DMS 273 treated with DMSO at 0.1 percent for 48 hours (cell line): ENCODE data around the gene CKS1B.

Experiments used
- DNase-seq: peaks from one replicate; lab custom pipeline; 2025; lab: John Stamatoyannopoulos, UW

Gene CKS1B

GRCh38 chr1:154987326-154987725 is 12.8 kb downstream of the CKS1B start:
- no peak for DNase-seq

- no peak for DNase-seq
These were observed 13.8 kb downstream of the CKS1B start for GRCh38 chr1:154988058-154988954.

- no peak for DNase-seq
These were observed 14.8 kb downstream of the CKS1B start for GRCh38 chr1:154989195-154989860.

DNA sequence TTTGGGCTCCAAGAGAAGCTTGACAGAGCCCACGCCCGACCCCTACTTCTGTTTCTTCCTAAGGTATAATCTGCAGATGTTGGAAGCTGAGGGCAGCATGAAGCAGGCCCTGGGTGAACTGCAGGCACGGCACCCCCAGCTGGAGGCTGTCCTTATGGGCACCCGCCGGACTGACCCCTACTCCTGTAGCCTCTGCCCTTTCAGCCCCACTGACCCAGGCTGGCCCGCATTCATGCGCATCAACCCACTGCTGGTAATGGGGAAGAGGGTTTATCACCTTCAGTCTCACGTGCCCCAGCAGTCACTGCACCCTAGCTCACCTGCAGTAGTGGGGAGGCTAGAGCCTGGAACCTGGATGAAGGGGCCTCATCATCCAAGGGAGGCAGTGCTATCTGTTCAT is 15.8 kb downstream of the CKS1B start:
- no peak for DNase-seq

DNA sequence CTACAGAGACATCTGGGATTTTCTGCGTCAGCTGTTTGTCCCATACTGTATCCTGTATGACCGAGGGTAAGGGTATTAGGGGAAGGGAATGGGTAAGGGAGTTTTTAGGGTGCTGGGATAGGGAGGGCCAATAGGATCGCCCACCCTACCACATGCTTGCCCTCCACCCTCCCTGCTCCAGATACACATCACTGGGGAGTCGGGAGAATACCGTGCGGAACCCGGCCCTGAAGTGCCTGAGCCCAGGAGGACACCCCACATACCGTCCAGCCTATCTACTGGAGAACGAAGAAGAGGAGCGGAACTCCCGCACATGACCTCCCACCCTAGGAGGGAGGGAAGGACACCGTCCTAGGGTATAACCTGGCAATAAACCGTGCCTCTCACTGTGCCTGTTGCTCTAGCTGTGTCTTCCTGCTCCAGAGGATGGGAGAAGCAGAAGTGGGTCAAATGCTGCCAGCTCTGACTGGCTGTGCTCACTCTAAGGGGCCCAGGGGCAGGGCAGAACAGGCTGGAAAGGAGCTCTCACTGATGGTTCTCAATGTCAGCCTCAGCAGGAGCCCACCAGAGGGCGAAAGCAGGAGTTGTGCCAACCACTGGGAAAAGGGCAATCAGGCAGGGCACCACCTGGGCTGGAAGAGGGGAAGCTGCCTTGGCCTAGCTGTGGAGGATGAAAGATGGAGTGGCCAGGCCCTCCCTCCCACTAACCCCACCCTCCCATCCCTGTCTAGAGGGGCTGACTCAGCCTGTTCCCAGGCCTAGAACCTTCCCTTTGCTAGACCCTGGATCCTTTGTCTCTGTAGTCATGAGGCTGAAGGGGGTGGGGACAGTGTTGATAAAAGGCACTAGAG is 18.5 kb downstream of the CKS1B start:
- DNase-seq: peak; percentile 28

- no peak for DNase-seq
These were observed 19.2 kb downstream of the CKS1B start, which contains the start of gene LENEP for GRCh38 chr1:154993572-154994268. LENEP (plus strand) TSS chr1:154993586; CDS start chr1:154993608, 22 bp downstream.

DNA sequence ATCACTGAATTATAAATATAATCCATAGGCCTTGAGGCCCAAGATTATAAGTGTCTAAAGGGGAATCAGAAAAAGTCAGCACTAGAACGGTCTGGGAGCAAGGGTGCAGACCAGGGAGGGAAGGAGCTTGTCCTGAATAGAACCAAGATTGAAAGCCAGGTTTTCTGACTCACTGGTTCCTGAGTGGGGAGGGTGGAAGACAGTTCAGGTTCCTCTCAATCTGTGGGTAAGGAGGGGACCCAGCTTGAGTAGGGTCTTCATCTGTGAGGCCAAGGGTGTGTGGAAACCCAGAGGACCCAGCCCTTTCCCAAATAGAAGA is 19.7 kb downstream of the CKS1B start:
- DNase-seq: no peak

DNA sequence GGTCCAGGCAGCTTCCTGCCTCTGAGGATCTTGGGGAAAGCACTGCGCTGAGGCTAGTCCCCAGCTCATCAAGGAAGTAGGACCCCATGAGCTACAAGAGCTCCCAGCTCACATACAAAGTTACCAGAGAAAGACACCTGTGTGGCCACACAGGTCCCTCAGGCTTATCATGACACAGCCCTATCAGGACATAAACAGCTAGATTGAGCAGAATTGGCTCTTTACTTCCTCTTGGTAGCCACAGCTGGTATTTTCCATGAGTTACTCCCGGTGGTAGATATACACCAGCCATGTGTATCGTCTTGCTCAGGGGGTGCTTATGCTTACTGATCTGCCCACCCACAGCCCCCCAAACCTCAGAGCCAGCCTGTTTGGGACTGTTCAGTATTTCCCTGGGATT is 20.1 kb downstream of the CKS1B start:
- DNase-seq: no peak

DNA sequence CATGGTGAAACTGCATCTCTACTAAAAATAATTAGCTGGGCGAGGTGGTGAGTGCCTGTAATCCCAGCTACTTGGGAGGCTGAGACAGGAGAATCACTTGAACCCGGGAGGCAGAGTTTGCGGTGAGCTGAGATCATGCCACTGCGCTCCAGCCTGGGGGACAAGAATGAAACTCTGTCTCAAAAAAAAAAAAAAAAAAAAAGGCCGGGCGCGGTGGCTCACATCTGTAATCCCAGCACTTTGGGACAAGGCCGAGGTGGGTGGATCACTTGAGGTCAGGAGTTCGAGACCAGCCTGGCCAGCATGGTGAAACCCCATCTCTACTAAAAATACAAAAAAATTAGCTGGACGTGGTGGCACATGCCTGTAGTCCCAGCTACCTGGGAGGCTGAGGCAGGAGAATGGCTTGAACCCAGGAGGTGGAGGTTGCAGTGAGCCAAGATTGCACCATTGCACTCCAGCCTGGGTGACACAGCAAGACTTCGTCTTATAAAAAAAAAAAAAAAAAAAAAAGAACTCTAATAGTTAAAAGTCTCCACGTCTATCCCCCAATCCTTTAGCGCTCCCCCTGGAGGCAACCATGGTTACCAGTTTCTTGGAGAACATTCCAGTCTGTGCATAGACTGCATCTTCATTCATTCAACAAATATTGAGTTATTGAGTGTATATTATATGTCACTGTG is 21.0 kb downstream of the CKS1B start:
- peak; percentile 28 for DNase-seq

DNA sequence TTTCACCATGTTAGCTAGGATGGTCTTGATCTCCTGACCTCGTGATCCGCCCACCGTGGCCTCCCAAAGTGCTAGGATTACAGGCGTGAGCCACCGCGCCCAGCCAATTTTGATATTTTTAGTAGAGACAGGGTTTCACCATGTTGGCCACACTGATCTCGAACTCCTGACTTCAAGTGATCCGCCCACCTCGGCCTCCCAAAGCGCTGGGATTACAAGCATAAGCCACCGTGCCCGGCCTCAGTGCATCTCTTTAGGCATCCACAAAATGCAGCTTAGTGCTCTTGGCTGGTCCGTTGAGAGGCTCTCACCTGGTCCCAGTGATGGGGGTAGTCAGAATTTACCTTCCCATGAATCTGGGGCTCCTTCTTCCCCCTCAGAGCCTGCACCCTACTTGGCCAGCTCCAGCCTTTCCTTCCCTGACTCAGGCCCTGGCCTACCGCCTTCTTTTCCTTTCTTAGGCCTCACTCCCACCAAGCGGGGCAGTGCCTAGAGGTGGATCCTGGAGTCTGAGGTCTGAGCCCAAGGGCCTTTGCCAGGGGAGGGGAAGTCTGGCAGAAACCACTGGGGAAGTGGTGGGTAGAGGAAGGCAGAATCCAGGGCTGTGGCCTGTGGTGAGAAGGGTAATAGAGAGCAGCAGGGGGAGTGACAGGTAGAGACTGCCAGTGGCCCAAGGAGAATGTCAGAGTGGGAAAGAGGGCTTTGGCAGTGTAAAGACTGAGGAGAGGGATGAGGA is 22.7 kb downstream of the CKS1B start:
- DNase-seq: no peak

DNA sequence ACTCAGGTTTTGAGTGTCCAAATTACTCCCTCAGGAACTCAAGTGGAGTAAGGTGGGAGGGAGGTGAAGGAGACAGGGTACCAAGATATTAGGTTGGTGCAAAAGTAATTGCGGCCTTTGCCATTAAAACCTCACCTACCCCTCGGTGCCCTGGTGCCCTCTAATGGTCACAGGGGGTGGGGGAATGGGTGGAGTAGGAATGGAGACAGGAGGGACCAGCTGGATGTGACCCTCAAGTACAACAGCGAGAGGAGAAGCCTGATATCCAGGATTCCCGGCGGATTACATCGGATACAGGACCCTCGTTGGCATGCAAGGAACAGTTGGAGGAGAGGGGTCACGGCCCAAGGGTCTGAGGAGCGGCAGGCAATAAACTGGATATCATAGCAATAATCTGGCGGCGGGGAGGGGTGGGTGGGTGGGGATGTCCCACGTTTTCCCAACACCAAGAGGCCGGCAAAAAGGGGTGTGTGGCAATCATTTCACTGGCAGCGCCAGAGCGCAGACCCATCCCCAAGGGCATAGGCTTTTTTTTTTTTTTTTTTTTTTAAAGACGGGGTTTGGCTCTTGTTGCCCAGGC is 23.8 kb downstream of the CKS1B start:
- no peak for DNase-seq

DNA sequence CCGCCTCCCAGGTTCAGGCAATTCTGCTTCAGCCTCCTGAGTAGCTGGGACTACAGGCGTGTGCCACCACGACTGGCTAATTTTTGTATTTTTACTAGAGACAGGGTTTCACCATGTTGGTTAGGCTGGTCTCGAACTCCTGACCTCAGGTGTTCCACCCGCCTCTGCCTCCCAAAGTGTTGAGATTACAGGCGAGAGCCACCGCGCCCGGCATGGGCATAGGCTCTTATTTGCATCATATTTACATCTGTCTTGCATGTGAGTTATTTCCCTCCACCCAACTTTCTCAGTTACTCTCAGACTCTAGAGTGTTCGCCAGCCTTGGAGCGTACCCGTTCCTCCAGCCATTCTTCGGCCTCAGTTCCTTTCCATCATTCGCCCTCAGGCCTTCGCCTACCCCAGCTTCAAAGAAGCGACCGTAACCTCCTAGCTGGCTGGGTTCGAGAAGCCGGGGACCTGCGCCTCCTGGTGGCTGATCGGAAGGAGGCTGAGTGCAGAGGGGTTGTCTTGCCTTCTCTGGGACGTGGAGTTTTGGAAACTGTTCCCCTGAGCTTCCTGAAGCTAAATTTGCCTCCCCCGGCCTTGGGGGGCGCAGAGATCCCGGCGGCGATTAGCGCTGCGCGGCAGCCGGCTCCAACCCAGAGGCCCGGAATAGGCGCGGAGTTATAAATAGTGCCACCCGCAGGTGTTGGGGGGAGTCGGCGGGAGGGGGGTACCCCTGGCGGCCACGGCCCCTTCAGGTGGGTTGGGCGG is 24.5 kb downstream of the CKS1B start:
- peak; percentile 27 for DNase-seq

DNA sequence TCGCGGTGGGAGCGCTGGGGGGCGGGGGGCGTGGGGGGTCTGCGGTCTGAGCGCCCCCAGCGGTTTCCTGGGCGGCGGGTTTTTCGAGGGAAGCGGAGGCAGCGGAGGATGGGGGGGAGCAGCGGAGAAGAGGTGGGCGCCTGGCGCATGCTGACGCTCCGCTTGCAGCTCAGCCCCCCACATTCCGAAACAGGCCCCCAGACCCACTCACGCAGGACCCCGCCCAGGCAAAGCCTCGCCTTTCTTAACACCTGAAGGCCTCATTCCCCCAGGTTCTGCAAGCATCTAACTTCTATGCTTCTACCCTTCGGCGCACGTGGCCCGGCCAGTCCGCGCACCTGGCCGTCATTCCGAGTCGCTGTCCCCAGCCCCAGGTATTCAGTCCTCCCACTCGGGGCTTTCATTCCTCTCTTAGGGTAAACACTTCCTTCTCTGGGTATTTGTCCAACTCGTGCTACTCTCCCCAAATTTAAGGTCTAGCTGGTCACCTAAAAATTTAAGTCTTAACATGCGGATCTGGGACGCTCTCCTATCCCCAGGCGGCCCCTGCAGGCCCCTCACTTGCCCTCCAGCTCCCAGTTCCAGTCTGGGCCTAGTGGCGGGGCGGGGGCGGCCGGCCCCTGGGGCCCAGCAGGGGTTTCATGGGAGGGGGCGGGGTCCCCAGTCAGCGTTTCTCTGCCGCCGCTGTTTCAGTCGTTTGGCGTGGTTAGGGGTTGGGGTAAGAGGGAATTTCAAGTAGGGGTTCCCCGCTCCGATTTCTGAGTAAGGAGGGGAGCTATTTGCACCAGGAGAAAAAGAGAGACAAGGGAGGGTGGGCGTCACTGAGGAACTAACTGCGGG is 25.3 kb downstream of the CKS1B start:
- no peak for DNase-seq

DNA sequence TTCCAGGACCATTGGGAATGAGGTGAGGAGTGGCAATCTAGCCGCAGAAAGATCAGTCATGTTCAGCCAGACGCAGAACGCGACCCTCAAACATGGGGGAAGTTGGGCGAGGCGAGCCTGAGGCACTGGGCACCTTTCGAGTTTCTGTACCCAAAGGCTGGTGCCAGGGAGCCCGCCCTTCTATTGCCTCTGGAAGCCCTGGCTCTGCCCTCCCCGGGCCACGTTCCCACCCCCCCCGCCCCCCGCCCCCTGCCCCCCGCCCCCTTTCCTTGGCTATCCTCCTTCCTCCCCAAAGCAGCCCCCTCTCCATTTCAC is 25.9 kb downstream of the CKS1B start:
- no peak for DNase-seq

DNA sequence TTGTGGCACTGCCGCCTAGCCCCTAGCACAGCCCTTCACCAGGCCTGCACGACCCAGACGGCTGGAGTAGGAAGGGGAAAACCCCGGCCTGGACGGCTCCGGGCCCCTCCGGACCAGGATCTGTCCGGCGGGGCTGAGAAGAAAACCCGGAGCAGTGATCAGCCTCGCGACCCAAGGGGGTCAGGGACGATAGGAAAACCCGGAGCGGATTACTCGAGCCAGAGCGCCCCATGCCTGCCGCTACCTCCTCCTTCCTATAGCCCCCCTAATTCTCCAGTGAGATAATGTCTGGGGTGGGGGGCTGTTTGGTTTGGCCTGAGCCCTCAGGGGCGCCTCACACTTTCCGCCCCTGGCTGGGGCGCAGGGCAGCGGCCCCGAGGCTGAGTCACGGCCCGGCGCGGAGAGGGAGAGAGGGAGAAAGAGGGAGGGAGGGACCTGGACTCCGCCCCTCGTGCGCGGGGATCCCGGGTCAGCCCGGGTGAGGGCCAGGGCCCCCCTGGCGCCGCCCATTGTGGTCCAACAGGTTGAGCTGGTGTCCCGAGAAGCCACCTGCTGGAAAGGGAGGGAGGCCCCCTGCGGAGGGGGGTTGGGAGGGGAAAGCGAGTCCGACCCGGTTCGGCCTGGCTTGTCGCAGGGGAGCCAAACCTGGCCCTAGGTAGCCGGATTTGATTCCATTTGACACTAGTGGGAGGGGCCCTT is 26.4 kb downstream of the CKS1B start:
- DNase-seq: peak; percentile 72

DNA sequence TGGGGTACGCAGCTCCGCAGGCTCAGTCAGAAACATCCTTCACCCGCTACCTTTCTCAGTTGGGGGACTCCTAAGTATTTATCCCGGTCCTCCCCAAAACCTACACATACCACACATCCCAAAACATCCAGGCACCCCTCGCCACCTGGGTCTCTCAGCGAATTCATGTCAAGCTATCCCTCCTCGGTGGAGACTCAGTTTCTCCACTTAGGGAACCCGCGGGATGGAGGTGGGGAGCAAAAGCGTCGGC is 26.9 kb downstream of the CKS1B start:
- DNase-seq: no peak

DNA sequence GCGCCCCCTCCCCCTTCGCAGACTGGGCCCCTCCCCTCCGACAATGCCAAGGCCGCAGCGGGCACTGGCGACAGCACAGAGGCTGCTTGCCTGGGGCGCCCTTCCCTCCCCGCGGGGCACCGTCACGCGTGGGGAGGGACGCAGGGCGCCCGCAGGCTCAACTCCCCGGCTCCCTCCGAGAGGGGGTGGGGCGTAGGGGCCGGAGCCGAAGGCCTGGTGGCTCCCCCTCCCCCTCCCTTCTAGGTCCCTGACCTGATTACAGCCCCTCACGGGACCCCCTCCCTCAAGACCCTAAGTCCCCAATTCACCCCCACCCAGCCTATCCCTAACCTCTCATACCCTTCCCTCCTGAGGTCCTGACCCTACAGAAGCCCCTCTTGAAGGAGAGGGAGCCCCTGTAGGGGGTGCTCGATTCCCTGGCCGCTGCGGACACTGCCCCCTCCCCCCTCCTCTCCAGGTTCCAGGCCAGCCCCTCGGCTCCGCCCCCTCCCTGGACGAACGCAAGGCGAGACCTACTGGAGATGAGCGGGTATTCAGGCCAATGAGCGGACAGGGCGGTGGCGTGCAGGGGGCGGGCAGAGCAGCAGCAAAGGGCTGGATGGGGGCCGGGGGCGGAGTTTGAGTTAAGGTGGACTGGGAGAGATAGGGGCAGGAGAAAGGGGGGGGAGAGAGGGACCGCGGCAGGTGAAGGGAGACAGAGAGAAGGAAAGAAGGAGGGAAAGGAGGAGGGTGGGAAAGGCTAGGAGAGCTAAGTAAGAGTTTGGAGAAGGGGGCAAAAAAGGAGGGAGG is 27.4 kb downstream of the CKS1B start:
- peak; percentile 95 for DNase-seq
